ENCODE data around the gene MTA3.
"Not testable (repeated sequence)": the region's sequence is repeated elsewhere in the genome, so short reads cannot be mapped to it uniquely, and the experiment has no call there.

MTA3 gene

DNA sequence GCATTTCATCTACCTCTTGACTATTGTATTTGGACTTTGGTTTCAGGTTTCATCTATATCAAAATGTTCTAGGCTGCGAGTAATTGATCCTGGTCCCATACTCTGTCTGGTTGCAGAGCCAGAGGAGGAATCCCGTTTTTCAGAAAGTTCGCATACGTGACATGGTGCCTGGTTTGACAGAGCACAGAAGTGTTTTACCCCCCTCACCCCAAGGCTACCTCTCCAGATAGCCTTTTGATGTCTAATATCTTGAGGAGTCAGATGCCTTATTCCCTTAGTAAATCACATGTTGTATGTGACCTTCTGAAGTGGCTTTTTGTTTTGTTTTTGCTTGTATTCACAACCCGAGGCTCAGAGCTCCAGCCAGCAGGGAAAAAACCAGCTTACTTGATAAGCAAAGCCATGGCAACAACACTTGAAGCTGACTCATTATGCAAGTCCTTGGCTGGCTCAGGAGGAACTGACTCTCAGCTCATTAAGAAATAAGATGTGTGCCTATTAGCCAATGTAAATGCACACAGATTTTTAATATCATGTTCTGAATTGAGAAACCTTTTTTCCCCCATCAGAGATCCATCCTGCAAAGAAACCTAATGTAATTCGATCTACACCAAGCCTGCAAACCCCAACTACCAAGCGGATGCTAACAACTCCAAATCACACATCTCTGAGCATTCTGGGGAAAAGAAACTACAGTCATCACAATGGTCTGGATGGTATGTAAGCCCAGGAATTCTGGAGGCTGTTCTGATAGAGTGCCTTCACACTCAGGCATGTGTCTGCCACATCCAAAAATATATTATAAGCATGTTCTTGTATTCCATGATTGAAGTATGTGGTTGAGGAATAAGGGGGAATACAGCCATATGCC lies 154.1 kb downstream of the MTA3 start:
- WGBS (ENCODE audit: insufficient coverage, insufficient read length) = no CpG with 5 or more reads among the region's 7 CpGs
- H3K4me3 ChIP-seq (ENCODE audit: low read length) = no peak overlapping the region
- H3K27me3 ChIP-seq (ENCODE audit: control insufficient read depth, insufficient read depth, low read length) = no peaks in the 10 kb centered on the region
- peaks cover 2% of the 10 kb centered on the region; the same call in 1 of the 2 replicates for H3K4me1 ChIP-seq (ENCODE audit: control insufficient read depth, insufficient read depth, low read length)
- no peaks in the 10 kb centered on the region for H3K36me3 ChIP-seq (ENCODE audit: control insufficient read depth, insufficient read depth, low read length)
- no peaks in the 10 kb centered on the region for H3K9me3 ChIP-seq (ENCODE audit: control insufficient read depth, insufficient read depth, low read length)
- no peak for DNase-seq (ENCODE audit: low read depth, low spot score)
- H3K27ac ChIP-seq (ENCODE audit: low read length) = no peak overlapping the region

DNA sequence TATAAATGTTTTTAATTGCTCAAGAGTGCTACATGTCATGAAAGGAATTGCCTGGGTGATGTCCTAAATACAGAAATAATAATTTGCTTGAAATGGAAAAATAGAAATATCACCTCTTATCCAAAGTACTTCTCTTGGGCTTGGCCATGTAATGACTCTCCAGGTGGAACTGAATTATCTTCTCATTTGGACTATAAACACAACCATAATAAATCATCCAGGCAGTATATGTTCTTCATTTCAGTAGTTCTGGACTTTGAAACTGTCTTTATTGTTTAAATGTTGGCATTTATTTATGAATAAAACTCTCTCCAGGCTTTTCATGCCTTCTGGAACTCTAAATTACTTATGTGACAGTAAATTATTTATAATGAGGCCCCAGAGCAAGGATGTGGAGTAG lies 155.0 kb downstream of the MTA3 start:
- no peaks in the 10 kb centered on the region for H3K27me3 ChIP-seq (ENCODE audit: control insufficient read depth, insufficient read depth, low read length)
- no peak for DNase-seq (ENCODE audit: low read depth, low spot score)
- no peaks in the 10 kb centered on the region for H3K36me3 ChIP-seq (ENCODE audit: control insufficient read depth, insufficient read depth, low read length)
- H3K9me3 ChIP-seq (ENCODE audit: control insufficient read depth, insufficient read depth, low read length) = no peaks in the 10 kb centered on the region
- H3K27ac ChIP-seq (ENCODE audit: low read length) = no peak overlapping the region
- H3K4me3 ChIP-seq (ENCODE audit: low read length) = no peak overlapping the region
- peaks cover 2% of the 10 kb centered on the region; the same call in 1 of the 2 replicates for H3K4me1 ChIP-seq (ENCODE audit: control insufficient read depth, insufficient read depth, low read length)

DNA sequence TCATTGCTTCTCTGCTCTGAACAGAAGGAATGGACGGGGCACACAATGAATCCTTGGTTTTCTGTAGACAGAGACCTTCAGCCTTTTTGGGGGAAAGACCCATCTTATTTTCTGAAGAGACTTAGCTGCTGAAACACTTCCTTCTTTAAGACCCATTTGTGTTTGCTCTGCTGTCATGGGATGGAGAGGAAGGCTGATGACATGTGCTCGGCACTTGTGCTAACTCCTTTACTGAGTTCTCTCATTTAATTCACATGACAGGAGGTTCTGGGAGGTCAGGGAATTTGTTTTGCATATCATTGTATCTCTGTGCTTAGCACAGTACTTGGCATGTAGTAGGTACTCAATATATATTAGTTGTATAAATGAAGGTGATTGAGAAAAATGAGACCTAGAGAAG lies 156.5 kb downstream of the MTA3 start:
- no peak overlapping the region for H3K4me3 ChIP-seq (ENCODE audit: low read length)
- no peak overlapping the region for H3K27ac ChIP-seq (ENCODE audit: low read length)
- no peaks in the 10 kb centered on the region for H3K9me3 ChIP-seq (ENCODE audit: control insufficient read depth, insufficient read depth, low read length)
- H3K36me3 ChIP-seq (ENCODE audit: control insufficient read depth, insufficient read depth, low read length) = no peaks in the 10 kb centered on the region
- no peaks in the 10 kb centered on the region for H3K27me3 ChIP-seq (ENCODE audit: control insufficient read depth, insufficient read depth, low read length)
- WGBS (ENCODE audit: insufficient coverage, insufficient read length) = no CpG with 5 or more reads among the region's 2 CpGs
- no peak for DNase-seq (ENCODE audit: low read depth, low spot score)
- peaks cover 2% of the 10 kb centered on the region; the same call in 1 of the 2 replicates for H3K4me1 ChIP-seq (ENCODE audit: control insufficient read depth, insufficient read depth, low read length)

DNA sequence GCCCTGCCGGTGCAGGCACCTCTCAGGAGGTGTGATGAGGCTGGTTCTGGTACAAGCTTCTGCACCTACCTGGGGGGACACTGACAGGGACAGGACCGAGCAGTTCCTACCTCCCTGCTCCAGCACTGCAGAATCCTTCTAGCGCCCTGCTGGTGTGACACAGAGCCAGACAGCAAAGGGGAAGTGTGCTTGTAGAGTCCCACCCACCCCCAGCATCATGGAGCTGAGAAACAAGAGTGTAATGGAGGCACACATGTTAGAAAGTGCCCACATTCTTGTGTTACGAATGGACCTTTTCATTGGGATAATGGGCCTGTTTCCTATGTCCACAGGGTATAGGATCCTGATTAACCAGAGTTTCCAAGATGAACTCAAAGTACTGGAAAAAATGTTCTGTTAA lies 157.2 kb downstream of the MTA3 start:
- Histone ChIP-seq H3K27ac (ENCODE audit: low read length) (no peak overlapping the region), H3K4me1 (ENCODE audit: control insufficient read depth, insufficient read depth, low read length) (peaks cover 2% of the 10 kb centered on the region; the same call in 1 of the 2 replicates), H3K36me3 (ENCODE audit: control insufficient read depth, insufficient read depth, low read length) (no peaks in the 10 kb centered on the region), H3K4me3 (ENCODE audit: low read length) (no peak overlapping the region), H3K27me3 (ENCODE audit: control insufficient read depth, insufficient read depth, low read length) (no peaks in the 10 kb centered on the region), H3K9me3 (ENCODE audit: control insufficient read depth, insufficient read depth, low read length) (no peaks in the 10 kb centered on the region)
- no CpG with 5 or more reads among the region's 4 CpGs for WGBS (ENCODE audit: insufficient coverage, insufficient read length)
- no peak for DNase-seq (ENCODE audit: low read depth, low spot score)

DNA sequence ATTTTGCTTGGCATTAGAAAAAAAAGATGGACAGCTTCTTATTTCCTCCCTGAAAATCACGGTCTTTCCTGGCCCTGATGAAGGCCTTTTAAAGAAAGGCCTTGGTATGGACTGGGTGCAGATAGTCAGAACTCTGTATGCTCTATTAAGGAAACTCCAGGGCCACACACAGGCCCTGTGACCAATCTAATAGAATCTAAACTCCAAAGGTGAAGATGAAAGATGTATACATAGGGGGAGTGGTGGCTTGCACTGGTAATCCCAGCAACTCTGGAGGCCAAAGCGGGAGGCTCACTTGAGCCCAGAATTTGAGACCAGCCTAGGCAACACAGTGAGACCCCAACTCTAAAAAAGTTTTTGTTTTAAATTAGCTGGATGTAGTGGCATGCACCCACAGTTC lies 158.2 kb downstream of the MTA3 start:
- H3K36me3 ChIP-seq (ENCODE audit: control insufficient read depth, insufficient read depth, low read length) = no peaks in the 10 kb centered on the region
- no peaks in the 10 kb centered on the region for H3K9me3 ChIP-seq (ENCODE audit: control insufficient read depth, insufficient read depth, low read length)
- no peaks in the 10 kb centered on the region for H3K27me3 ChIP-seq (ENCODE audit: control insufficient read depth, insufficient read depth, low read length)
- no peak overlapping the region for H3K27ac ChIP-seq (ENCODE audit: low read length)
- H3K4me3 ChIP-seq (ENCODE audit: low read length) = no peak overlapping the region
- DNase-seq (ENCODE audit: low read depth, low spot score) = no peak
- no CpG with 5 or more reads among the region's 2 CpGs for WGBS (ENCODE audit: insufficient coverage, insufficient read length)
- peaks cover 2% of the 10 kb centered on the region; the same call in 1 of the 2 replicates for H3K4me1 ChIP-seq (ENCODE audit: control insufficient read depth, insufficient read depth, low read length)

DNA sequence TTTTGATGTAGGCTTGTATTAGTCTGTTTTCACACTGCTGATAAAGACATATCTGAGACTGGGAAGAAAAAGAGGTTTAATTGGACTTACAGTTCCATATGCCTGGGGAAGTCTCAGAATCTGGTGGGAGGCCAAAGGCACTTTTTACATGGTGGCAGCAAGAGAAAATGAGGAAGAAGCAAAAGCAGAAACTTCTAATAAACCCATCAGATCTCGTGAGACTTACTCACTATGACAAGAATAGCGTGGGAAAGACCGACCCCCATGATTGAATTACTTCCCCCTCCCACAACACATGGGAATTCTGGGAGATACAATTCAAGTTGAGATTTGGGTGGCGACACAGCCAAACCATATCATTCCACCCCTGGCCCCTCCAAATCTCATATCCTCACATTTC lies 162.9 kb downstream of the MTA3 start:
- H3K27ac ChIP-seq (ENCODE audit: low read length); DNase-seq (ENCODE audit: low read depth, low spot score); H3K36me3 ChIP-seq (ENCODE audit: control insufficient read depth, insufficient read depth, low read length); H3K9me3 ChIP-seq (ENCODE audit: control insufficient read depth, insufficient read depth, low read length); H3K27me3 ChIP-seq (ENCODE audit: control insufficient read depth, insufficient read depth, low read length); H3K4me1 ChIP-seq (ENCODE audit: control insufficient read depth, insufficient read depth, low read length); H3K4me3 ChIP-seq (ENCODE audit: low read length): not testable (repeated sequence)
- WGBS (ENCODE audit: insufficient coverage, insufficient read length) = no CpG with 5 or more reads among the region's 4 CpGs

DNA sequence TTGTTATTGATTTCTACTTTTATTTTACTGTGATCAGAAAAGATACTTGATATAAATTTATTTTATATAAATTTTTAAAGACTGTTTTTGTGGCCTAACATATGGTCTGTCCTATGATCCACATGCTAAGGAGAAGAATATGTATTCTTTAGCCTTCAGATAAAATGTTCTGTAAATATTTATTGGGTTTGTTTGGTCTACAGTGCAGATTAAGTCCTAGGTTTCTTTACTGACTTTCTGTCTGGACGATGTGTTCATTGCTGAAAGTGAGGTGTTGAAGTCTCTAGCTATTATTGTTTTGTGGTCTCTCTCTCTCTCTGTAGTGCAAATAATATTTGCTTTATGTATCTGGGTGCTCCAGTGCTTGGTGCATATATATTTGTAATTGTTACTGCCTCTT lies 165.4 kb downstream of the MTA3 start:
- Histone ChIP-seq H3K27ac (ENCODE audit: low read length) (no peak overlapping the region), H3K36me3 (ENCODE audit: control insufficient read depth, insufficient read depth, low read length) (no peaks in the 10 kb centered on the region), H3K4me3 (ENCODE audit: low read length) (no peak overlapping the region), H3K27me3 (ENCODE audit: control insufficient read depth, insufficient read depth, low read length) (no peaks in the 10 kb centered on the region), H3K4me1 (ENCODE audit: control insufficient read depth, insufficient read depth, low read length) (no peaks in the 10 kb centered on the region), H3K9me3 (ENCODE audit: control insufficient read depth, insufficient read depth, low read length) (no peaks in the 10 kb centered on the region)
- WGBS (ENCODE audit: insufficient coverage, insufficient read length) = no CpG with 5 or more reads among the region's 1 CpG
- no peak for DNase-seq (ENCODE audit: low read depth, low spot score)

DNA sequence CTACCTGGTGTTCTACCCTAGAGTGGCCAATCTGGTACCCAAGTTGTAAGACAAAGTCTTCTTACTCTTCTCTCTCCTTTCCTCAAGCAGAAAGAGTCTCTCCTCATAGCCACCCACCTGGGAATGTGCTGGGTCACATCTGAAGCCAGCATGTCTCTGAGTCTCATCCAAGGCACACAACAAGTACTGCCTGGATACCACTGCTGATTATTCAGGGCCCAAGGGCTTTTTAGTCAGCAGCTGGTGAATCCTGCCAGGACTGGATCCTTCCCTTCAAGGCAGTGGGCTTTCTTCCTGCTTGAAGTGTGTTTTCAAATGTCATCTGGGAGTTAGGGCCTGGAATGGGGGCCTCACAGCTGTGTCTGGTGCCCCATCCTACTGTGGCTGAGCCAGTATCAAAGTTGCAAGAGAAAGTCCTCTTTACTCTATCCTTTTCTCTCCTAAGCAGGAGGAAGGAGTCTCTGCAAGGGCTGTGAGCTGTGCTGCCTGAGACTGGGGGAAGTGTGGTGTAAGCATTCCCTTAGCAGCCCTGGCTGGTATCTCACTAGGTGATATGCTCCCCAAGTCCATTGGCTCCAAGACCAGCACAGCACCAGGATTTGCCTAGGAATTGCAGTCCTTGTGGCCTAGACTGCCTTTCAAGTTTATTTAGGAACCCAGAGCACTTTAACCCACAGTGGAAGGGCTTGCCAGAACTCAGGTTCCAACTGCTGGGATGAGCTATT lies 168.3 kb downstream of the MTA3 start:
- DNase-seq (ENCODE audit: low read depth, low spot score) = no peak
- no peaks in the 10 kb centered on the region for H3K9me3 ChIP-seq (ENCODE audit: control insufficient read depth, insufficient read depth, low read length)
- H3K4me1 ChIP-seq (ENCODE audit: control insufficient read depth, insufficient read depth, low read length) = no peaks in the 10 kb centered on the region
- no peak overlapping the region for H3K27ac ChIP-seq (ENCODE audit: low read length)
- H3K36me3 ChIP-seq (ENCODE audit: control insufficient read depth, insufficient read depth, low read length) = no peaks in the 10 kb centered on the region
- no peak overlapping the region for H3K4me3 ChIP-seq (ENCODE audit: low read length)
- H3K27me3 ChIP-seq (ENCODE audit: control insufficient read depth, insufficient read depth, low read length) = no peaks in the 10 kb centered on the region

DNA sequence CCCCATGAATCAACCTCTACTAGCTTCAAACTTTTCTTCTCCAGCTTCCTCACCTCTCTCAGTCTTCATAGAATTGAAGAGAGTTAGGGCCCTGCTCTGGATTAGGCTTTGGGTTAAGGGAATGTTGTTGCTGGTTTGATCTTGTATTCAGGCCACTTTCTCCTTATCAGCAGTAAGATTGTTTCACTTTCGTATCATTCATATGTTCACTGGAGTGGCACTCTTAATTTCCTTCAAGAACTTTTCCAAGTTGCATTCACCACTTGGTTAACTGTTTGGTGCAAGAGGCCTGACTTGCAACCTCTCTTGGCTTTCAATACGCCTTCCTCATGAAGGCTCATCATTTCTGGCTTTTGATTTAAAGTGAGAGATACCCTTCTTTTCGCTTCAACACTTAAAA lies 172.7 kb downstream of the MTA3 start:
- no CpG with 5 or more reads among the region's 3 CpGs for WGBS (ENCODE audit: insufficient coverage, insufficient read length)
- no peaks in the 10 kb centered on the region for H3K4me1 ChIP-seq (ENCODE audit: control insufficient read depth, insufficient read depth, low read length)
- no peaks in the 10 kb centered on the region for H3K9me3 ChIP-seq (ENCODE audit: control insufficient read depth, insufficient read depth, low read length)
- H3K27ac ChIP-seq (ENCODE audit: low read length) = no peak overlapping the region
- no peaks in the 10 kb centered on the region for H3K27me3 ChIP-seq (ENCODE audit: control insufficient read depth, insufficient read depth, low read length)
- no peak overlapping the region for H3K4me3 ChIP-seq (ENCODE audit: low read length)
- H3K36me3 ChIP-seq (ENCODE audit: control insufficient read depth, insufficient read depth, low read length) = no peaks in the 10 kb centered on the region
- no peak for DNase-seq (ENCODE audit: low read depth, low spot score)

DNA sequence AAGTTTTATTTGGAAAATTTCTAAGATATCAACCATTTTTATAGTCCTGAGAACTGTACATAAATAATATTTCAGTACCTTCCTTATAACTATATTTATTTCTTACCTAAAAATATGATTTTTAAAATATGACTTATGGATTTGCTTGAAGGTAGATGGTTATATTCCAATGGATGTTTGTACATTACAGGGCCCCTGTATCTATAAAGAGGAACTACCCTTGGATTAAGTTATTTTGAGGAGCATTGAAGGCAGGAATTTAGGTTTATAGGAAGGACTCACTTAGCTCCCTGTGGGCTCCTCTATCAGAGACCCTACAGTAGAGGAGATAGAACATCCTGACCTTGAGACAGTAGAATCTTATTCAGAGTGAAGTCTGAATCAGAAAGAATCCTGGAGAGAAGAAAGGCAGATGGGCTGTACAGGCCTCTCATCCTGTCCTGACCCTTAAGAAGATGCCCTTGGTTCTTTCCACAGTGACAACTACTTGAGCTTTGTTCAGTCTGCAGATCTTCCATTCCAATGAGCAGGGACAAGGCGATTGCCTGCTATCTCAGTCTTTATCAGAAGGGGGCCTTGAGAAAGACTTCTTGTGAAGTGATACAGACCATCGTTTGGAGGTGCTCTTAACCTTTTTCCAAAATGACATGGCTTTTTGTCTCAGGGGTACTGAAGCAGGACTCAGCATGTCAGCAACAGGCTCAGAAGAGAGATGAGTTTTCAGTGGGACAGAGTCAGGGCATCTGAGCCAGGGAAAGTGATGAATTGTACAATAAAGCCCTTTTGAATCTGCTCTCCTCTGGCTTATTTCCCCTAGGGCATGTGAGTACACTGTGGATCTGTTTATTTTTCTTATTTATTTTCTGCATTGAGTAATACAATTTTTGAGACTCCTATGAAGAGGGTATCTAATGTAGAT lies 174.6 kb downstream of the MTA3 start:
- no peak overlapping the region for H3K4me3 ChIP-seq (ENCODE audit: low read length)
- no CpG with 5 or more reads among the region's 2 CpGs for WGBS (ENCODE audit: insufficient coverage, insufficient read length)
- H3K4me1 ChIP-seq (ENCODE audit: control insufficient read depth, insufficient read depth, low read length) = no peaks in the 10 kb centered on the region
- no peak for DNase-seq (ENCODE audit: low read depth, low spot score)
- H3K9me3 ChIP-seq (ENCODE audit: control insufficient read depth, insufficient read depth, low read length) = no peaks in the 10 kb centered on the region
- no peaks in the 10 kb centered on the region for H3K27me3 ChIP-seq (ENCODE audit: control insufficient read depth, insufficient read depth, low read length)
- H3K36me3 ChIP-seq (ENCODE audit: control insufficient read depth, insufficient read depth, low read length) = no peaks in the 10 kb centered on the region
- H3K27ac ChIP-seq (ENCODE audit: low read length) = no peak overlapping the region
